Breast epithelium (tissue), 4 donors: ENCODE data around the gene PDCD2L. TPM values are rescaled to one million over a fixed set of nuclear protein-coding genes. Genes with fewer than 3 reads are reported as not detected.

Experiments used
- DNase-seq, 2 donors: peaks; one replicate each; pipeline ENCODE4 v3.0.0-alpha.2; 2019; ENCODE audit warnings: low spot score in 2 of 2
- H3K27ac ChIP-seq, 2 donors: fragments of 200-600 bp; sonication (generic) in 1 of 2; one replicate each; pipeline ENCODE4 v1.5.1; 2016 to 2019; ENCODE audit warnings: mild to moderate bottlenecking in 1 of 2
- H3K27me3 ChIP-seq, 2 donors: fragments of 200-600 bp; sonication (generic) in 1 of 2; one replicate each; pipeline versions ENCODE4 v1.5.1 to v1.6.0; 2017 to 2019; ENCODE audit warnings: control low read depth in 1 of 2, mild to moderate bottlenecking in 1 of 2
- H3K36me3 ChIP-seq: fragments of 200-600 bp; one replicate; pipeline ENCODE4 v1.5.1; 2019
- H3K4me1 ChIP-seq, 2 donors: fragments of 200-600 bp; sonication (generic); one replicate each; pipeline ENCODE4 v1.5.1; 2016 to 2019; ENCODE audit warnings: control low read depth in 1 of 2
- H3K4me3 ChIP-seq, 3 donors: fragments of 200-600 bp; sonication (generic); 1 replicate in 2 of 3; 2 replicates in 1 of 3; pipeline ENCODE4 v1.5.1; 2016 to 2019; ENCODE audit warnings: mild to moderate bottlenecking in 3 of 3, moderate library complexity in 2 of 3
- H3K9me3 ChIP-seq, 2 donors: fragments of 200-600 bp; sonication (generic) in 1 of 2; one replicate each; pipeline ENCODE4 v1.5.1; 2016 to 2019; ENCODE audit warnings: control low read depth in 1 of 2
- CTCF ChIP-seq, 3 donors: fragments of 450-650 bp; IDR thresholded peaks; one replicate each; pipeline ENCODE4 v1.5.1; 2016 to 2017; ENCODE audit warnings: antibody characterized with exemption in 3 of 3, mild to moderate bottlenecking in 3 of 3, moderate library complexity in 3 of 3
- POLR2A ChIP-seq: fragments of 450-650 bp; IDR thresholded peaks from one replicate; pipeline ENCODE4 v1.6.1; 2016; ENCODE audit warnings: antibody characterized with exemption, mild to moderate bottlenecking, moderate library complexity
- POLR2AphosphoS5 ChIP-seq, 3 donors: sonication (generic); formaldehyde crosslinking; IDR thresholded peaks; one replicate each; pipeline ENCODE4 v1.6.1; 2017; ENCODE audit warnings: antibody characterized with exemption in 3 of 3
- intact Hi-C: fragments of 100-400 bp; cut with DNase I; formaldehyde crosslinking; loops from one replicate; pipeline ENCODE4 v1.15.1; 2023; ENCODE audit warnings: low total_unique reads
- total RNA-seq, 3 donors: library from RNA; depleted of rRNA; stranded (reverse); fragments of >200 nt; gene quantifications; one replicate each; pipeline ENCODE4 v1.1.0, GENCODE V29; 2016

Gene PDCD2L
- total RNA-seq, 3 donors from 2014 or later = 7.8 to 15.7 (median 10.9) TPM

GRCh38 chr19:34364830-34365462, 39.3 kb upstream of the PDCD2L start, which contains the start of gene GPI:
GPI (plus strand) TSS chr19:34365196; CDS start chr19:34365267, 71 bp downstream.
- no peaks in the 10 kb centered on the region for H3K27me3 ChIP-seq
- intact Hi-C loops = no loop called here
- peak within 1 kb of the TSS; percentile 94 to 95 (median 95) for H3K4me3 ChIP-seq
- H3K9me3 ChIP-seq = no peaks in the 10 kb centered on the region
- peaks cover 0 to 4% of the 10 kb centered on the region in 2 donors for H3K4me1 ChIP-seq
- TF ChIP-seq POLR2A (no peak), POLR2AphosphoS5 (IDR thresholded peaks at IDR 0.05) (no peak), CTCF (IDR thresholded peaks at IDR 0.05) (no peak)
- peak within 1 kb of the TSS; percentile 73 to 81 for H3K27ac ChIP-seq
- DNase-seq = peak in 1 of 2 donors; percentile 30
- no peaks in the 10 kb centered on the region for H3K36me3 ChIP-seq

GRCh38 chr19:34365463-34366401, 38.5 kb upstream of the PDCD2L start:
- no peaks in the 10 kb centered on the region for H3K36me3 ChIP-seq
- H3K4me3 ChIP-seq = peak overlapping the region; percentile 94 to 95 (median 95)
- no peak for DNase-seq
- TF ChIP-seq POLR2AphosphoS5 (IDR thresholded peaks at IDR 0.05) = no peak
- TF ChIP-seq CTCF (IDR thresholded peaks at IDR 0.05) = no peak
- no peak for TF ChIP-seq POLR2A
- H3K27ac ChIP-seq = peak overlapping the region; percentile 73 to 81
- H3K27me3 ChIP-seq = no peaks in the 10 kb centered on the region
- peaks cover 0 to 4% of the 10 kb centered on the region in 2 donors for H3K4me1 ChIP-seq
- no peaks in the 10 kb centered on the region for H3K9me3 ChIP-seq
- intact Hi-C loops = no loop called here

- Histone ChIP-seq H3K27me3 (no peaks in the 10 kb centered on the region), H3K9me3 (no peaks in the 10 kb centered on the region), H3K4me3 (peak overlapping the region in 1 of 3 donors; percentile 95), H3K4me1 (peaks cover 0 to 4% of the 10 kb centered on the region in 2 donors), H3K27ac (no peak overlapping the region), H3K36me3 (no peaks in the 10 kb centered on the region)
- intact Hi-C loops = no loop called here
- DNase-seq = no peak
- no peak for TF ChIP-seq CTCF (IDR thresholded peaks at IDR 0.05)
- no peak for TF ChIP-seq POLR2AphosphoS5 (IDR thresholded peaks at IDR 0.05)
- no peak for TF ChIP-seq POLR2A
These were observed 37.2 kb upstream of the PDCD2L start for GRCh38 chr19:34366738-34367623.

GRCh38 chr19:34367624-34367957, 36.6 kb upstream of the PDCD2L start:
- no peak overlapping the region for H3K4me3 ChIP-seq
- intact Hi-C loops = no loop called here
- peaks cover 0 to 4% of the 10 kb centered on the region in 2 donors for H3K4me1 ChIP-seq
- no peaks in the 10 kb centered on the region for H3K27me3 ChIP-seq
- no peak overlapping the region for H3K27ac ChIP-seq
- no peak for TF ChIP-seq POLR2A
- no peak for TF ChIP-seq CTCF (IDR thresholded peaks at IDR 0.05)
- TF ChIP-seq POLR2AphosphoS5 (IDR thresholded peaks at IDR 0.05) = no peak
- H3K36me3 ChIP-seq = peaks cover 5% of the 10 kb centered on the region
- DNase-seq = no peak
- no peaks in the 10 kb centered on the region for H3K9me3 ChIP-seq
